ENCODE measurements around the gene SPAG5. TPM values are rescaled to one million over a fixed set of nuclear protein-coding genes. Genes with fewer than 3 reads are reported as not detected.

The SPAG5 gene
- 73.4 to 82.5 TPM (median 76.4 TPM) in 5 replicates for total RNA-seq (2022; extraction: Qiagen RNA extraction)

GRCh38 chr17:28598799-28599310 lies at the start of gene SPAG5:
TSS of gene SPAG5 (minus strand) at chr17:28599025. CDS start at chr17:28598946, 79 bp downstream.

GRCh38 chr17:28644787-28645575 lies 46.2 kb upstream of the SPAG5 start, which contains the start of gene BLTP2:
TSS of gene BLTP2 (minus strand) at chr17:28645158. CDS start at chr17:28645056, 102 bp downstream.

GRCh38 chr17:28613931-28614381 lies 15.1 kb upstream of the SPAG5 start, which contains the start of gene RSKR:
TSS of gene RSKR (minus strand) at chr17:28614185. CDS start at chr17:28614161, 24 bp downstream.

GRCh38 chr17:28576758-28577465 lies 21.9 kb downstream of the SPAG5 start, which contains the start of gene ALDOC:
TSS of gene ALDOC (minus strand) at chr17:28576895. CDS start at chr17:28575532, 1,363 bp downstream.

GRCh38 chr17:28571361-28572122 lies 27.3 kb downstream of the SPAG5 start, which contains the start of gene PIGS:
TSS of gene PIGS (minus strand) at chr17:28571524. CDS start at chr17:28571496, 28 bp downstream.

GRCh38 chr17:28552176-28552999 lies 46.4 kb downstream of the SPAG5 start, which contains the start of gene UNC119:
TSS of gene UNC119 (minus strand) at chr17:28552624. CDS start at chr17:28552557, 67 bp downstream.

Other genes starting within 250 kb of the SPAG5 start
- gene POLDIP2, start 241.5 kb downstream of the SPAG5 start, total RNA-seq (2022; extraction: Qiagen RNA extraction), result 141 to 166 TPM (median 163 TPM) in 5 replicates
- not detected in 5 replicates for gene SEBOX, start 233.8 kb downstream of the SPAG5 start, total RNA-seq (2022; extraction: Qiagen RNA extraction)
- 15.7 to 22.7 TPM (median 20.1 TPM) in 5 replicates for gene VTN, start 228.7 kb downstream of the SPAG5 start, total RNA-seq (2022; extraction: Qiagen RNA extraction)
- gene SARM1, start 227.3 kb downstream of the SPAG5 start, total RNA-seq (2022; extraction: Qiagen RNA extraction), result 5.1 to 7.1 TPM (median 5.6 TPM) in 5 replicates
- 14.1 to 22.0 TPM (median 19.5 TPM) in 5 replicates for gene SLC46A1, start 192.8 kb downstream of the SPAG5 start, total RNA-seq (2022; extraction: Qiagen RNA extraction)
- 0.12 to 0.19 TPM (median 0.17 TPM) in 4 of 5 replicates, not detected in the other for gene SLC13A2, start 125.4 kb downstream of the SPAG5 start, total RNA-seq (2022; extraction: Qiagen RNA extraction)
- gene FOXN1, start 92.7 kb downstream of the SPAG5 start, total RNA-seq (2022; extraction: Qiagen RNA extraction), result 0.04 to 0.08 TPM (median 0.06 TPM) in 3 of 5 replicates, not detected in the others
- 24.1 to 32.8 TPM (median 30.7 TPM) in 5 replicates for gene UNC119, start 46.4 kb downstream of the SPAG5 start, total RNA-seq (2022; extraction: Qiagen RNA extraction)
- 54.1 to 62.3 TPM (median 59.6 TPM) in 5 replicates for gene PIGS, start 27.5 kb downstream of the SPAG5 start, total RNA-seq (2022; extraction: Qiagen RNA extraction)
- gene ALDOC, start 22.1 kb downstream of the SPAG5 start, total RNA-seq (2022; extraction: Qiagen RNA extraction), result 1.6 to 2.4 TPM (median 2.1 TPM) in 5 replicates
- 2.5 to 5.1 TPM (median 4.1 TPM) in 5 replicates for gene RSKR, start 15.2 kb upstream of the SPAG5 start, total RNA-seq (2022; extraction: Qiagen RNA extraction)
- gene BLTP2, start 46.1 kb upstream of the SPAG5 start, total RNA-seq (2022; extraction: Qiagen RNA extraction), result 52.1 to 72.8 TPM (median 58.9 TPM) in 5 replicates
- 76.6 to 84.1 TPM (median 79.5 TPM) in 5 replicates for gene SDF2, start 62.9 kb upstream of the SPAG5 start, total RNA-seq (2022; extraction: Qiagen RNA extraction)
- gene SUPT6H, start 63.2 kb upstream of the SPAG5 start, total RNA-seq (2022; extraction: Qiagen RNA extraction), result 63.2 to 74.0 TPM (median 72.8 TPM) in 5 replicates
- gene PROCA1, start 112.9 kb upstream of the SPAG5 start, total RNA-seq (2022; extraction: Qiagen RNA extraction), result 0.94 to 1.5 TPM (median 1.3 TPM) in 5 replicates
- gene RAB34, start 118.8 kb upstream of the SPAG5 start, total RNA-seq (2022; extraction: Qiagen RNA extraction), result 206 to 245 TPM (median 234 TPM) in 5 replicates
- gene RPL23A, start 121.0 kb upstream of the SPAG5 start, total RNA-seq (2022; extraction: Qiagen RNA extraction), result 2,043 to 2,209 TPM (median 2,092 TPM) in 5 replicates
- gene TLCD1, start 127.2 kb upstream of the SPAG5 start, total RNA-seq (2022; extraction: Qiagen RNA extraction), result 34.3 to 51.2 TPM (median 45.0 TPM) in 5 replicates
- 3.1 to 5.0 TPM (median 4.1 TPM) in 5 replicates for gene NEK8, start 129.8 kb upstream of the SPAG5 start, total RNA-seq (2022; extraction: Qiagen RNA extraction)
- 59.0 to 90.5 TPM (median 85.4 TPM) in 5 replicates for gene TRAF4, start 145.0 kb upstream of the SPAG5 start, total RNA-seq (2022; extraction: Qiagen RNA extraction)
- 35.0 to 42.5 TPM (median 38.8 TPM) in 5 replicates for gene FAM222B, start 243.8 kb upstream of the SPAG5 start, total RNA-seq (2022; extraction: Qiagen RNA extraction)